Endothelial cell of umbilical vein (primary cell): Measurements from ENCODE around the gene TBC1D21. TPM values are rescaled to one million over a fixed set of nuclear protein-coding genes. Genes with fewer than 3 reads are reported as not detected.

Source experiments
- BruUV-seq: library from RNA; stranded (reverse); fragments of 400-500 nt; replicated peaks from 2 replicates; lab custom pipeline; 2021; lab: Mats Ljungman, UMichigan
- CTCF ChIA-PET: fragments of 300-600, 350-600 bp; sonication (Branson Sonifier 250); formaldehyde crosslinking; loops from one replicate; lab custom pipeline; 2021; ENCODE audit warnings: antibody characterized with exemption, inconsistent platforms; lab: Charles Lee
- POLR2A ChIA-PET: fragments of 300-600, 350-600 bp; sonication (Branson Sonifier 250); formaldehyde crosslinking; loops from one replicate; lab custom pipeline; 2021; ENCODE audit warnings: antibody characterized with exemption, inconsistent platforms; lab: Charles Lee
- DNase-seq: peaks from one replicate; pipeline ENCODE4 v3.0.0-alpha.2; 2011; ENCODE audit warnings: low read depth, low spot score
- FAIRE-seq: peaks from 2 replicates; lab custom pipeline; 2011; peaks lifted over from hg19 to GRCh38; lab: Jason Lieb, UNC
- H2AFZ ChIP-seq: 2 replicates; pipeline ENCODE4 v1.6.0; 2012; ENCODE audit warnings: low read depth, low read length, control low read depth, inconsistent platforms
- H3K27ac ChIP-seq: 2 replicates; pipeline ENCODE4 v1.5.1; 2011; ENCODE audit warnings: low read depth, mild to moderate bottlenecking, control low read depth, low read length, moderate library complexity; ENCODE audit not compliant: insufficient read depth
- H3K27me3 ChIP-seq, 2 experiments: 2 replicates each; pipeline versions ENCODE4 v1.6.0 to v1.6.1; 2011; ENCODE audit warnings: low read length in 2 of 2, mixed read lengths in 1 of 2; ENCODE audit not compliant: control insufficient read depth in 2 of 2, insufficient read depth in 2 of 2
- H3K36me3 ChIP-seq, 2 experiments: 2 replicates in 1 of 2; 3 replicates in 1 of 2; pipeline ENCODE4 v1.5.1; 2011; ENCODE audit warnings: low read length in 2 of 2, mild to moderate bottlenecking in 1 of 2, moderate library complexity in 1 of 2; ENCODE audit not compliant: control insufficient read depth in 2 of 2, insufficient read depth in 2 of 2; ENCODE audit errors: extremely low read depth in 1 of 2
- H3K4me1 ChIP-seq: 3 replicates; pipeline ENCODE4 v1.5.1; 2011; ENCODE audit warnings: mild to moderate bottlenecking, low read length; ENCODE audit not compliant: control insufficient read depth, insufficient read depth; ENCODE audit errors: extremely low read depth
- H3K4me2 ChIP-seq: 2 replicates; pipeline ENCODE4 v1.6.1; 2011; ENCODE audit warnings: low read length, control low read depth, mixed read lengths; ENCODE audit not compliant: insufficient read depth
- H3K4me3 ChIP-seq, 3 experiments: fragments of 200-600 bp in 1 of 3; sonication (generic), shearing (Covaris generic) in 1 of 3; replicated peaks in 1 of 3; 2 replicates each; pipeline ENCODE4 v1.5.1; 2011 to 2016; ENCODE audit warnings: control low read depth in 3 of 3, low read length in 3 of 3, mild to moderate bottlenecking in 2 of 3, inconsistent platforms in 1 of 3, low read depth in 1 of 3, moderate library complexity in 1 of 3; ENCODE audit not compliant: insufficient read depth in 1 of 3
- H3K79me2 ChIP-seq: 2 replicates; pipeline ENCODE4 v1.6.0; 2012; ENCODE audit warnings: low read length, inconsistent platforms; ENCODE audit not compliant: control insufficient read depth, insufficient read depth
- H3K9ac ChIP-seq: replicated peaks from 2 replicates; pipeline ENCODE3; 2011; ENCODE audit warnings: low read length, control low read depth; ENCODE audit not compliant: insufficient read depth; ENCODE audit errors: extremely low read depth
- H3K9me1 ChIP-seq: replicated peaks from 3 replicates; pipeline ENCODE4 v1.6.0; 2011; ENCODE audit warnings: mild to moderate bottlenecking, low read length; ENCODE audit not compliant: control insufficient read depth, insufficient read depth; ENCODE audit errors: extremely low read depth
- H3K9me3 ChIP-seq: replicated peaks from 2 replicates; pipeline ENCODE4 v1.5.1; 2012; ENCODE audit warnings: low read length, inconsistent platforms; ENCODE audit not compliant: control insufficient read depth, insufficient read depth
- H4K20me1 ChIP-seq: replicated peaks from 2 replicates; pipeline ENCODE3; 2011; ENCODE audit warnings: mild to moderate bottlenecking, low read length; ENCODE audit not compliant: control insufficient read depth, insufficient read depth; ENCODE audit errors: extremely low read depth
- CTCF ChIP-seq, 2 donors: IDR thresholded peaks; 1 replicate in 1 of 2; 2 replicates in 1 of 2; pipeline ENCODE4 v1.5.1; 2011; ENCODE audit warnings: low read length in 2 of 2, mild to moderate bottlenecking in 2 of 2, moderate library complexity in 2 of 2, control low read depth in 1 of 2, inconsistent platforms in 1 of 2, low read depth in 1 of 2; ENCODE audit not compliant: insufficient read depth in 1 of 2; ENCODE audit errors: extremely low read depth in 1 of 2
- EZH2 ChIP-seq: IDR thresholded peaks from 2 replicates; pipeline ENCODE4 v1.6.1; 2012; ENCODE audit warnings: borderline replicate concordance, low read depth, mild to moderate bottlenecking, moderate library complexity, low read length, inconsistent platforms; ENCODE audit not compliant: severe bottlenecking
- FOS ChIP-seq: IDR thresholded peaks from 2 replicates; pipeline ENCODE4 v1.6.1; 2011; ENCODE audit warnings: mild to moderate bottlenecking, low read length, moderate library complexity, borderline replicate concordance; ENCODE audit not compliant: insufficient read depth
- GATA2 ChIP-seq: IDR thresholded peaks from 2 replicates; pipeline ENCODE4 v1.7.0; 2011; ENCODE audit warnings: low read depth, mild to moderate bottlenecking, moderate library complexity, mixed read lengths, low read length; ENCODE audit not compliant: insufficient read length, insufficient read depth
- JUN ChIP-seq: IDR thresholded peaks from 2 replicates; pipeline ENCODE4 v1.6.1; 2011; ENCODE audit warnings: borderline replicate concordance, low read depth; ENCODE audit not compliant: insufficient read length, insufficient read depth
- MYC ChIP-seq: IDR thresholded peaks from one replicate; pipeline ENCODE4 v1.6.1; 2011; ENCODE audit warnings: mild to moderate bottlenecking, low read depth, low read length
- POLR2A ChIP-seq: IDR thresholded peaks from 2 replicates; pipeline ENCODE4 v1.6.1; 2012; ENCODE audit warnings: low read depth, mild to moderate bottlenecking, control low read depth, low read length
- POLR2AphosphoS5 ChIP-seq: IDR thresholded peaks from 2 replicates; pipeline ENCODE4 v1.6.1; 2012; ENCODE audit warnings: low read depth, mild to moderate bottlenecking, control low read depth, low read length, moderate library complexity; ENCODE audit not compliant: insufficient read depth
- dilution Hi-C: fragments of 300-500 bp; cut with MboI; formaldehyde crosslinking; loops from one replicate; pipeline ENCODE4 v1.15.0; 2019; ENCODE audit warnings: low sequenced_read_pairs; ENCODE audit not compliant: extremely low pct_ligation_motif_present
- intact Hi-C: fragments of 100-400 bp; cut with micrococcal nuclease; formaldehyde crosslinking; loops from one replicate; pipeline ENCODE4 v1.10.0; 2022
- polyA plus RNA-seq, 4 experiments: library from polyadenylated mRNA; depleted of rRNA in 3 of 4; stranded (reverse) in 3 of 4; unstranded in 1 of 4; fragments of >200 nt; gene quantifications; 2 replicates each; pipeline versions ENCODE4 v1.2.1 to v1.2.3, GENCODE V29; 2011 to 2012; ENCODE audit warnings: missing spikeins in 1 of 4
- total RNA-seq: library from RNA; stranded (reverse); gene quantifications from 2 replicates; pipeline ENCODE4 v1.2.3, GENCODE V29; 2021
- TF ChIP-seq, protein P1 (sequence below): IDR thresholded peaks from 2 replicates; pipeline ENCODE4 v1.6.1; 2011; ENCODE audit not compliant: insufficient read depth, insufficient read length

The TBC1D21 gene
- total and polyA plus RNA-seq, 2 donors (not counting 3 experiments of a cell fraction or from before 2014, with no cell fraction given), result not detected

DNA sequence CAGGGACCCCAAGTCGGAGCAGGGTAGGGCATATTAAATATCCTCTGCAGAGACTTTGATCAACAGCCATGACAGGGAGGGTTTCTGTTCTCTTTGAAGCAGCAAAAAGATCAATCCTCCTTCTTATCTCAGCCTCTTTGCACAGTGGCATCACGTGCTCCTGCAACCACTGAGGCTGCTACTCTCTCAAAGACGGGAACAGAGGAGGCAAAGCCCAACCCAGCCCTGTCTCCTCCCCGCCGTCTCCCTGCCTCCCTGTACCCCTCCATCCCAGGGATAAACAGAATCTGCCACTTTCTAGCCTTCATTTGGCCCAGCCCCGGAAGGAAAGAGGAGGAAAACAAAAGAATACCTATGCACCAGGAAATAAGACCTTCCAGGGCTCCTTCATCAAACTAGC is 7.5 kb upstream of the TBC1D21 start:
- Histone ChIP-seq H3K4me3 (no peak overlapping the region), H2AFZ (no peak overlapping the region), H3K4me1 (peaks cover 3% of the 10 kb centered on the region), H3K9me3 (no peaks in the 10 kb centered on the region), H3K27ac (no peak overlapping the region), H4K20me1 (no peaks in the 10 kb centered on the region), H3K27me3 (peaks cover 16 to 33% of the 10 kb centered on the region in 2 experiments), H3K4me2 (no peak overlapping the region), H3K79me2 (no peaks in the 10 kb centered on the region), H3K36me3 (no peaks in the 10 kb centered on the region), H3K9me1 (no peaks in the 10 kb centered on the region), H3K9ac (no peak overlapping the region)
- POLR2A ChIA-PET, result no interaction called here
- intact Hi-C loops (no loop called here), dilution Hi-C loops (no loop called here)
- TF ChIP-seq POLR2A (no peak), FOS (no peak), GATA2 (no peak), POLR2AphosphoS5 (no peak), EZH2 (no peak), CTCF (IDR thresholded peaks at IDR 0.05; ENCODE audit: extremely low read depth in 1 of 2, insufficient read depth in 1 of 2, low read depth in 1 of 2, low read length in 2 of 2) (no peak), JUN (no peak), MYC (no peak)
- TF ChIP-seq, protein P1, sequence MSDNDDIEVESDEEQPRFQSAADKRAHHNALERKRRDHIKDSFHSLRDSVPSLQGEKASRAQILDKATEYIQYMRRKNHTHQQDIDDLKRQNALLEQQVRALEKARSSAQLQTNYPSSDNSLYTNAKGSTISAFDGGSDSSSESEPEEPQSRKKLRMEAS, result no peak
- CTCF ChIA-PET, result interaction anchor here (1.8 to 2.2 kb wide), 2 partner anchors 8 to 24 kb away, joined by 5 to 17 read pairs; no protein-coding TSS in a partner anchor
- DNase-seq (no peak), FAIRE-seq (no peak)
- no TSS peak for BruUV-seq
